GM10266 (cell line): ENCODE data around the gene GPRC5D.

Source experiments
- DNase-seq: peaks from one replicate; pipeline ENCODE4 v3.0.0; 2012; ENCODE audit errors: extremely low spot score
- CTCF ChIP-seq: IDR thresholded peaks from 2 replicates; pipeline ENCODE4 v1.5.1; 2012; ENCODE audit warnings: mild to moderate bottlenecking, low read depth; ENCODE audit not compliant: control insufficient read depth, insufficient read depth; ENCODE audit errors: missing control alignments

The GPRC5D gene

GRCh38 chr12:12907552-12907951 lies 44.4 kb downstream of the GPRC5D start:
- no peak for DNase-seq
- TF ChIP-seq CTCF, result no peak

GRCh38 chr12:12903642-12904609 lies 48.0 kb downstream of the GPRC5D start:
- TF ChIP-seq CTCF, result no peak
- DNase-seq, result no peak

GRCh38 chr12:12902036-12902435 lies 49.9 kb downstream of the GPRC5D start:
- no peak for TF ChIP-seq CTCF
- DNase-seq, result no peak

- DNase-seq, result no peak
- no peak for TF ChIP-seq CTCF
These were observed 50.7 kb downstream of the GPRC5D start for GRCh38 chr12:12901158-12901791.

GRCh38 chr12:12900786-12901157 lies 51.2 kb downstream of the GPRC5D start:
- no peak for DNase-seq
- TF ChIP-seq CTCF, result no peak

- DNase-seq, result peak; percentile 57
- TF ChIP-seq CTCF, result no peak
These were observed 52.2 kb downstream of the GPRC5D start for GRCh38 chr12:12899530-12900380.
